Body of pancreas (tissue), 4 donors: ENCODE measurements around the gene MYL7. TPM values are rescaled to one million over a fixed set of nuclear protein-coding genes. Genes with fewer than 3 reads are reported as not detected.

Experiments
- ATAC-seq: fragments of 150-250 bp; one replicate; pipeline ENCODE4 v1.9.1; 2016
- DNase-seq, 4 donors: peaks; one replicate each; pipeline ENCODE4 v3.0.0-alpha.2; 2019
- H3K27ac ChIP-seq, 4 donors: fragments of 200-600 bp; sonication (generic); 1 replicate in 3 of 4; 2 replicates in 1 of 4; pipeline versions ENCODE4 v1.5.1 to v1.6.1; 2016 to 2019; ENCODE audit warnings: mild to moderate bottlenecking in 1 of 4, mixed read lengths in 1 of 4, moderate library complexity in 1 of 4
- H3K27me3 ChIP-seq, 2 donors: fragments of 200-600 bp; sonication (generic); one replicate each; pipeline ENCODE4 v1.6.0; 2016; ENCODE audit warnings: mild to moderate bottlenecking in 1 of 2
- H3K36me3 ChIP-seq, 2 donors: fragments of 200-600 bp; sonication (generic); replicated peaks in 1 of 2; 2 replicates each; pipeline ENCODE4 v1.5.1; 2016; ENCODE audit warnings: low read depth in 2 of 2; ENCODE audit not compliant: insufficient read depth in 1 of 2
- H3K4me1 ChIP-seq: fragments of 200-600 bp; sonication (generic); one replicate; pipeline ENCODE4 v1.6.0; 2016
- H3K4me3 ChIP-seq, 2 donors: fragments of 200-600 bp; sonication (generic); 1 replicate in 1 of 2; 2 replicates in 1 of 2; pipeline ENCODE4 v1.5.1; 2016 to 2019
- H3K9me3 ChIP-seq, 3 donors: fragments of 200-600 bp; sonication (generic); 1 replicate in 2 of 3; 2 replicates in 1 of 3; pipeline ENCODE4 v1.5.1; 2016
- CTCF ChIP-seq, 7 experiments: fragments of 450-650 bp in 4 of 7; fragments of 200-600 bp in 3 of 7; sonication (generic) in 3 of 7; IDR thresholded peaks; one replicate each; pipeline ENCODE4 v1.5.1; 2016 to 2019; ENCODE audit warnings: antibody characterized with exemption in 7 of 7
- POLR2A ChIP-seq, 3 donors: fragments of 450-650 bp; IDR thresholded peaks; one replicate each; pipeline ENCODE4 v1.6.1; 2016; ENCODE audit warnings: antibody characterized with exemption in 3 of 3, mild to moderate bottlenecking in 2 of 3
- WGBS, 2 donors: methylation state at CpG; one replicate each; pipeline ENCODE4 v1.1.5; 2017; 5-methylcytosine and 5-hydroxymethylcytosine counted together
- intact Hi-C: fragments of 100-400 bp; cut with DNase I; formaldehyde crosslinking; loops from one replicate; pipeline ENCODE4 v1.15.1; 2023
- total RNA-seq, 2 donors: library from RNA; depleted of rRNA; stranded (reverse); fragments of >200 nt; gene quantifications; one replicate each; pipeline ENCODE4 v1.1.0, GENCODE V29; 2016

The MYL7 gene
- total RNA-seq, 2 donors from 2014 or later: not detected

DNA sequence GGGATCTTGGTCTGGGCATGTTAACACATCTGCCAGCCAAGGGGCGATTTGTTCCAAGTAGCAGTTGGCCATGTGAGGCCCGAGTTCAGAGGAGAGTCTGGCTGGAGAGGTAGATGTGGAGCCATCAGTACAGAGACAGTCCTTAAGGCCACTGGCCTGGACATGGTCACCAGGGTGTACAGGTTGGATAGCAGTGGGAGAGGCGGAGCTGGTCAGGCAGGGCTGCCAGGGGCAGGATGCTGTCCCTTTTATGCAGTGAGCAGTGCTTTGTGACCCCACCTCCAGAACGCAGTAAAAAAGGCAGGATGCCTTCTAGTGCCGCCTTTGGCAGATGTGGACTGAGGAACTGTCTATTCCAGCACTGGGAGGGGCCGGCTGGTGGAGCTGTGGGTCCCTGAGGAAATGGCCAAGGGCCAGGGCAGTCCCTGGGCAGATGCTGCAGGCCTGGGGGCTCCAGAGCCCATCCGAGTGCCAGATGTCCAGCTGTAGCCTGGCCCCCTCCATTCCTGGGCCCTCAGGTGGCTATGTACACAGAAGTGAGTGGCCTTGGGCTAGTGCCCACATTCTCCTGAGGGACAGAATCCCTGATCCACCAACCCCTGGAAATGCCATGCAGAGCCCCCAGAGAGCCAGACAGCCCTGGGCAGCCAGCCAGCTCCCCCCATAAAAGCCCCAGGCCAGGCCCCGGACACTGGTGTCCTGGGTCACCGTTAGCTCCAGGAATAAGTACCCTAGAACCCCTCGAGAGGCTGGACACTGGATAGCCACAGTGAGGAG, 17.2 kb upstream of the MYL7 start:
- 65 to 67% methylated on average over 7 to 10 of the region's 10 CpGs for WGBS, 2 donors
- Histone ChIP-seq H3K9me3 (no peaks in the 10 kb centered on the region), H3K27ac (no peak overlapping the region), H3K4me3 (no peak overlapping the region), H3K4me1 (no peaks in the 10 kb centered on the region), H3K27me3 (no peaks in the 10 kb centered on the region), H3K36me3 (no peaks in the 10 kb centered on the region)
- no peak for DNase-seq
- intact Hi-C loops: no loop called here
- TF ChIP-seq POLR2A (IDR thresholded peaks at IDR 0.05) (no peak), CTCF (IDR thresholded peaks at IDR 0.05) (no peak)
- no peak for ATAC-seq

GRCh38 chr7:44157116-44158080, 16.3 kb upstream of the MYL7 start:
- ATAC-seq (no peak), DNase-seq (no peak)
- WGBS, 2 donors: 77 to 86% methylated on average over 11 to 14 of the region's 15 CpGs
- no peaks in the 10 kb centered on the region for H3K9me3 ChIP-seq
- H3K4me1 ChIP-seq: no peaks in the 10 kb centered on the region
- no peak overlapping the region for H3K4me3 ChIP-seq
- no peak overlapping the region for H3K27ac ChIP-seq
- intact Hi-C loops: no loop called here
- no peaks in the 10 kb centered on the region for H3K27me3 ChIP-seq
- TF ChIP-seq POLR2A (IDR thresholded peaks at IDR 0.05) (no peak), CTCF (IDR thresholded peaks at IDR 0.05) (no peak)
- no peaks in the 10 kb centered on the region for H3K36me3 ChIP-seq

DNA sequence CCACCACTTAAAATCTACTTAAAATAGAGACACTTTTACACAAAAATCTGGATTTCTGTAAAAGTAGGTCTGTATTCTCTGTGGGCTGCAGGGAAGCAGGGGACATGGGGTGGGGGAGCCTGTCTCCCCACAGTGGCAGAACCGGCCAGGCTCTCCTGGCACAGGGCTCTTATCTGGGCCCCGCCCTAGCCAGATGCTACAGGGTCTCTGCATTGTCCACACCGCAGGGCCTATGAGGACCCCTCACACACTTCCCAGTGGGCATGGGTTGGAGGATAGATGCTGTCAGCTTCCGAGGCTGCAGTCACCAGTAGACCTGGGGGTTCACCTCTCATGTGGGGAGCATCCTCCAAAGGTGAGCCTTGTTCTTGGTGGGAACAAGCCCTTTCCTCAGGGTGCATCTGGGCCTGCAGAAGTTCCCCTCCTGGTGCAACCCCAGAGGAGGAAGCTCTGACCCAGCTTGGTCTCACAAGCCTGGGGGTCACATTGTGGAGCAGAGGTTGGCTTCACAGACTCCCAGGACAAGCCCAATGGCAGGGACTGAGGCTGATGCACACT, 15.4 kb upstream of the MYL7 start:
- Histone ChIP-seq H3K27ac (no peak overlapping the region), H3K27me3 (no peaks in the 10 kb centered on the region), H3K9me3 (no peaks in the 10 kb centered on the region), H3K36me3 (no peaks in the 10 kb centered on the region), H3K4me3 (no peak overlapping the region), H3K4me1 (no peaks in the 10 kb centered on the region)
- no peak for DNase-seq
- no peak for ATAC-seq
- TF ChIP-seq POLR2A (IDR thresholded peaks at IDR 0.05) (no peak), CTCF (IDR thresholded peaks at IDR 0.05) (no peak)
- intact Hi-C loops: no loop called here
- 84 to 95% methylated on average over 2 to 3 of the region's 4 CpGs for whole genome bisulfite sequencing, 2 donors

GRCh38 chr7:44155191-44156185, 14.4 kb upstream of the MYL7 start:
- H3K4me1 ChIP-seq: no peaks in the 10 kb centered on the region
- no peaks in the 10 kb centered on the region for H3K9me3 ChIP-seq
- intact Hi-C loops: no loop called here
- ATAC-seq: peak; percentile 55
- DNase-seq: peak in 3 of 4 donors; percentile 26 to 69 (median 43)
- WGBS, 2 donors: 65 to 67% methylated on average over 7 to 8 of the region's 8 CpGs
- TF ChIP-seq CTCF (IDR thresholded peaks at IDR 0.05) (no peak), POLR2A (IDR thresholded peaks at IDR 0.05) (no peak)
- H3K4me3 ChIP-seq: no peak overlapping the region
- no peak overlapping the region for H3K27ac ChIP-seq
- no peaks in the 10 kb centered on the region for H3K36me3 ChIP-seq
- H3K27me3 ChIP-seq: no peaks in the 10 kb centered on the region
